Bronchial epithelial cell (primary cell): ENCODE results near the gene TTC9B. TPM values are rescaled to one million over a fixed set of nuclear protein-coding genes. Genes with fewer than 3 reads are reported as not detected.
"Not testable (repeated sequence)": the region's sequence is repeated elsewhere in the genome, so short reads cannot be mapped to it uniquely, and the experiment has no call there.

Source experiments
- DNase-seq: peaks from one replicate; pipeline ENCODE4 v3.0.0-alpha.2; 2010; ENCODE audit warnings: low read depth
- FAIRE-seq: peaks from 2 replicates; lab custom pipeline; 2011; peaks lifted over from hg19 to GRCh38; lab: Jason Lieb, UNC
- H3K27me3 ChIP-seq: 2 replicates; pipeline ENCODE4 v1.5.1; 2011; ENCODE audit warnings: low read length; ENCODE audit not compliant: control insufficient read depth, insufficient read depth
- H3K36me3 ChIP-seq: 2 replicates; pipeline ENCODE4 v1.5.1; 2011; ENCODE audit warnings: low read length; ENCODE audit not compliant: control insufficient read depth, insufficient read depth
- H3K4me3 ChIP-seq: 2 replicates; pipeline ENCODE4 v1.5.1; 2011; ENCODE audit warnings: mild to moderate bottlenecking, low read depth, low read length, control low read depth
- CTCF ChIP-seq: IDR thresholded peaks from 2 replicates; pipeline ENCODE4 v1.5.1; 2011; ENCODE audit warnings: mild to moderate bottlenecking, moderate library complexity, low read length, control low read depth, inconsistent platforms; ENCODE audit not compliant: insufficient read depth, severe bottlenecking
- total RNA-seq: library from RNA; depleted of rRNA; stranded (reverse); fragments of >200 nt; gene quantifications from 2 replicates; pipeline ENCODE4 v1.2.1, GENCODE V29; 2014

The TTC9B gene
- total RNA-seq, 1 donor from 2014 or later: not detected

GRCh38 chr19:40174092-40174491 lies 44.1 kb downstream of the TTC9B start:
- no peaks in the 10 kb centered on the region for H3K27me3 ChIP-seq
- TF ChIP-seq CTCF: no peak
- H3K36me3 ChIP-seq: no peaks in the 10 kb centered on the region
- no peak overlapping the region for H3K4me3 ChIP-seq
- peak; percentile 85 for DNase-seq
- FAIRE-seq: no peak

GRCh38 chr19:40171293-40171692 lies 46.9 kb downstream of the TTC9B start:
- FAIRE-seq, H3K4me3 ChIP-seq, DNase-seq, H3K36me3 ChIP-seq, H3K27me3 ChIP-seq: not testable (repeated sequence)

- not testable (repeated sequence) for FAIRE-seq, H3K4me3 ChIP-seq, H3K36me3 ChIP-seq, H3K27me3 ChIP-seq, DNase-seq
These were observed 47.7 kb downstream of the TTC9B start for GRCh38 chr19:40170303-40170989.

DNA sequence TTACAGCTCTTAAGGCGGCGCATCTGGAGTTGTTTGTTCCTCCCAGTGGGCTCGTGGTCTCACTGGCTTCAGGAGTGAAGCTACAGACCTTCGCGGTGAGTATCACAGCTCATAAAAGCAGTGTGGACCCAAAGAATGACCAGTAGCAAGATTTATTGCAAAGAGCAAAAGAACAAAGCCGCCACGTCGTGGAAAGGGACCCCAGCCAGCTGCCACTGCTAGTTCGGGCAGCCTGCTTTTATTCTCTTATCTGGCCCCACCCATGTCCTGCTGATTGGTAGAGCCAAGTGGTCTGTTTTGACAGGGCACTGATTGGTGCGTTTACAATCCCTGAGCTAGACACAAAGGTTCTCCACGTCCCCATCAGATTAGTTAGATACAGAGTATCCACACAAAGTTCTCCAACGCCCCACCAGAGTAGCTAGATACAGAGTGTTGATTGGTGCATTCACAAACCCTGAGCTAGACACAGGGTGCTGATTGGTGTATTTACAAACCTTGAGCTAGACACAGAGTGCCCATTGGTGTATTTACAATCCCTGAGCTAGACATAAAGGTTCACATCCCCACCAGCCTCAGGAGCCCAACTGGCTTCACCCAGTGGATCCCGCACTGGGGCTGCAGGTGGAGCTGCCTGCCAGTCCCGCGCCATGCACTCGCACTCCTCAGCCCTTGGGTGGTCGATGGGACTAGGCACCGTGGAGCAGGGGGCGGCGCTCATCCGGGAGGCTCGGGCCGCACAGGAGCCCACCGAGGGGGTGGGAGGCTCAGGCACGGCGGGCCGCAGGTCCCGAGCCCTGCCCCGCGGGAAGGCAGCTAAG lies 48.5 kb downstream of the TTC9B start:
- not testable (repeated sequence) for FAIRE-seq, H3K4me3 ChIP-seq, H3K36me3 ChIP-seq, DNase-seq, H3K27me3 ChIP-seq

Other genes starting within 250 kb of the TTC9B start
- gene PSMC4, start 247.2 kb downstream of the TTC9B start, total RNA-seq: 89.2 and 99.3 TPM in 2 replicates
- 2.2 and 2.4 TPM in 2 replicates for gene ZNF546, start 221.3 kb downstream of the TTC9B start, total RNA-seq
- 7.9 and 11.0 TPM in 2 replicates for gene ZNF780B, start 162.2 kb downstream of the TTC9B start, total RNA-seq
- gene ZNF780A, start 127.4 kb downstream of the TTC9B start, total RNA-seq: 9.7 and 14.0 TPM in 2 replicates
- gene MAP3K10, start 27.0 kb downstream of the TTC9B start, total RNA-seq: 5.0 and 7.9 TPM in 2 replicates
- not detected in 2 replicates for gene CCNP, start 8.3 kb upstream of the TTC9B start, total RNA-seq
- 54.8 and 57.9 TPM in 2 replicates for gene AKT2, start 67.0 kb upstream of the TTC9B start, total RNA-seq
- 3.7 and 4.7 TPM in 2 replicates for gene C19orf47, start 130.0 kb upstream of the TTC9B start, total RNA-seq
- 162 and 199 TPM in 2 replicates for gene PLD3, start 130.3 kb upstream of the TTC9B start, total RNA-seq
- gene HIPK4, start 171.8 kb upstream of the TTC9B start, total RNA-seq: 0.26 TPM in 1 of 2 replicates, not detected in the other
- 1.4 and 1.8 TPM in 2 replicates for gene PRX, start 195.0 kb upstream of the TTC9B start, total RNA-seq
- 35.7 and 41.6 TPM in 2 replicates for gene SERTAD1, start 207.6 kb upstream of the TTC9B start, total RNA-seq
- 23.2 and 33.7 TPM in 2 replicates for gene SERTAD3, start 226.0 kb upstream of the TTC9B start, total RNA-seq
- gene BLVRB, start 247.4 kb upstream of the TTC9B start, total RNA-seq: 682 and 797 TPM in 2 replicates
- gene SPTBN4, start 248.6 kb upstream of the TTC9B start, total RNA-seq: 0.53 and 1.8 TPM in 2 replicates